GM21723 (cell line): ENCODE results near the gene ADRM1.

Experiments used
- ATAC-seq: cut with Tn5 transposase; IDR thresholded peaks from one replicate; pipeline ENCODE4 v1.9.1; 2021; ENCODE audit warnings: mild to moderate bottlenecking, moderate library complexity; ENCODE audit not compliant: unreplicated experiment

ADRM1 gene

DNA sequence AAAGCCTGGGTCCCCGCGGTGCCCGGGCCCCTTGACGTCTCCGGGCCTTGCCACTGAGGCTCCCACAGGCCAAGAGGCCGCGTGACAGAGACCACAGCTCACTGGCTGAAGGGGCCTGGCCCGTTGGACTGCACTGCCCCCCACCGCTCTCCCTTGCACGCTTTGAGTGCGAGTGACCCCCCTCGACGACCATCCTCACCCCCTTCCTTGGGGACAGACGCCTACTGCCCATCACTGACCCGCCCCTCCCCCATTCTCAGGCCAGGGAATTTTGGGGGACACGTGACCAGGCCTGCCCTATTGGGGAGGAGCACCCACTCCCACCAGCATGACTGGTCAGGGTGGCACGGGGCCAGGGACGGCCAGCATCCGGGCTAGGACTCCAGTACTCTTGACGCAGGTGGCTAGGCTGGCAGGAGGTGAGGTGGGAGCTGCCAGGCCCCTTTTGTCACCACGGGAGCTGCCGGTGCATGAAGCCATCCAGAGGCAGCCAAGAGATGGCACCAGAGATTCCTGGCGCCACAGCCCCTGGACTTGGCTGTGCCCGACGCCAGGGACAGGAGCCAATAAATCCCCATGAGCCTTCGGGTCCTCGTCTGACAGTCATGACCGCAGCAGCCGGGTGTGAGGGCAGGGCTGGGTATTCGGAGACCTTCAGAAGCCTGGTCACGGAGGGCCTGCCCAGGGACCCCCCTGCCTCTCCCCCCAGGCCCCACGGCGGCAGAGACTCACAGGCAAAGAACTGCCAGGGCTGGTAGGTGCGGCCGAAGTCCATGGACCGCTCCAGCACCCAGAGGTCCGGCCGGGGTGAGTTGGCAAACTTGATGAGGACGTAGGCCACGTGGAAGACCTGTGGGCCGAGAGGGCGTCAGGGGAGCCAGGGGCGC, 49.8 kb downstream of the ADRM1 start:
- ATAC-seq = no peak

DNA sequence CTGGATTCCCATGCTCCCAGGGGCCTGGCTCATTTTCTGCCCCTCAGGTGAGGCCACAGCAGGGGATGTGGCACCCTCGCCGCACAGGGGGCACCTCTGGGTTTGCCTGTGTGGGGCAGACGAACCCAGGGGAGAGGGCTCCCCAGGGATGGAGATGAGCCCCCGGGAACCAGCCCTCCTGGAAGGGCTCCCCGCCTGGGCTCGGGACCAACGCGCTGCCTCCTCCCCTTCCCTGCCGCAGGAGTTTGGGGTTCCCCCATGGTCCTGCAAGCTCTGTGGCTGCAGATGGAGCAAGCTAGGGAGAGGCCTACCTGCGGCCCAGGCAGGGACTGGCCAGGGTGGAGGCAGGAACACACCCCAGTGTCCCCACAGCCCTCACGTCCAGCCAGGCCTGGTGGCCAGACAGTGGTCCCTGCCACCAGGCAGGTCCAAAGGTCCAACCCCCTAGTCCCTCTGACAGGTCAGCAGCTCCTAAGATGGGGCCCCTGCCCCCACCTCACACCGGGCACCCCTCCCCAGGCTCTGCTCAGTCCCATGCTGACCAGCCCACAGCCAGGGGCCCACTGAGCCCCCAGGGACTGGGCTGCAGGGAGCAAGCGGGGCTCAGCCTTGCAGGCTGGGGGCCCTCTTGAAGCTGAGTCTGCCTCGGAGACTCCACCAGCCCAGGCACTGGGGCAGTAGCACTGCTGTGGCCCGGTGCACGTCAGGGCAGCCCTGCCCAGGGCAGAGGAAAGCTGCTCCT, 50.7 kb downstream of the ADRM1 start:
- no peak for ATAC-seq

DNA sequence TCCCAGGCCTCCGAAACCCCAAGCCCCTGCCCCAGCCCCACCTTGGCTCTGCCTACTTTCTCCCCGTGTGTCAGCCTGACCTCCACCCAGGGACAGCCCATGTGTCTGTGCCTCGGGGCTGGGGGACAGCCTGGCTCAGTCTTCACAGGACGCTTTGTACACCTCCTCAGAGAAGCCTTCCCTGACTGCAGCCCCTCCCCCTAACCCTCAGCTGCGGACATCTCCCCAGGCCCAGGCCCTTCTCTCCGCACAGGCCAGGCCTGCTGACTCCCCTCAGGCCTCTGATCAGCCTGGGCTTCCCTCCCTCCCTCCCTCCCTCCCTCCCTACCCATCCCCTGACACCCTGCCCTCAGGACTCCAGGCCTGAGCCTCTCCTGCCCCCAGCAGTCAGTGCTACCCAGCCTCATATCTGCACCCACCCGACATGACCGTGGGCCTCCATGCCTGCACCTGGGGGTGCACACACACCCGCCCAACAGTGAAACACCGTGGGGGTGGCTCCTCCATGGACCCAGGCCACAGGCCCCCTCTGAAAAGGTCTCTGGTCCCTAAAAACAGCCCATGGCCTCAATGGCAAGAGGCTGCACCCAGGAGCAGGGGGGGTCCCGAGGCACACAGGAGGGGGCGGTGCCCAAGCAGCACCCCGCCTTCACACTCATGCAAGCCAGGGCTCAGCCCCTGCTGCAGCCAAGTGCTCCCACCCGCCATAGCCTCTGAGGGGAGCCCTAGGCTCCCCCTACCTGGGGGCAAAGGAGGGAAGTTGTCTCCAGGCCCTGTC, 51.4 kb downstream of the ADRM1 start:
- ATAC-seq = no peak

DNA sequence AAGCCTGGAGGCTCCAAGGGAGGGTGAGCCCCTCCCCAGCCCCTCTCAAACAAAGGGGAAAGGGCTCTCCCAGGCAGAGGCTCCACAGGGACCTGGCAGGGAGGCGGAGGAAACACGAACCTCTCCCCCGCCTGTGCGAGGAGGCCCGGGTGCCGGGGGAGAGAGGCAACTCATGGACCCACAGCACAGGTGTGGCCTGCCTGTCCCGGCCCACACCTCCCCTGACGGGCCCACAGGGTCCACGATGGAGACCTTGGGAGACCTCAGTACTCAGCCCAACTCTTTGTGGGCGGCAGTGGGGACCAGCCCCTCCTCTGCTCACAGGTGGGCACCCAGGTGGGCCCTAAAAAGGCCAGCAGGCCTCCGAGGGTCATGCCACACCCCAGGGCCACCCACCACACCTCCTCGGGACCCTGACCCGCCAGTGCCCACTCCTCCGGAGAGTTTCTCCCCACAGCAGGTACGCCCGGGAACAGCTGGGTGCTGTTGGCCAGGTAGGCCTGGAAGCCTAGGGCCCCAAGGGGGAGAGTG, 52.1 kb downstream of the ADRM1 start:
- no peak for ATAC-seq

DNA sequence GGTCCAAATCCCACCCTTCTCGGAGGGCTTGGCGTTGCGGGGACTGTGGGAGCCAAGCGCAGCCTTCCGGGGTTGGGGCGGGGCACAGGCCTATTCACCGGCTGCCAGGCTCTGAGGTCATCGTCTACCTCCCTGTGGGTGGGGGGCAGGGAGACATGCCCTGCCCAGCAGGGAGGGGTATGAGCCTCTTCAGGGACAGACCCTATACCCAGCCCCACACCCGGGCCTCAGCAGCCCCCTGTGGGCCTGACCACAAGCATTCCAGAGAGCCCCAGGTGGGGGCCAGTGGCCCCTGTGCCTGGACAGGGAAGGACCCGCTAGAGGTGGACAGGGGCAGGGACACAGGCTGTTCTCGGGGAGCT, 52.7 kb downstream of the ADRM1 start:
- ATAC-seq = no peak

DNA sequence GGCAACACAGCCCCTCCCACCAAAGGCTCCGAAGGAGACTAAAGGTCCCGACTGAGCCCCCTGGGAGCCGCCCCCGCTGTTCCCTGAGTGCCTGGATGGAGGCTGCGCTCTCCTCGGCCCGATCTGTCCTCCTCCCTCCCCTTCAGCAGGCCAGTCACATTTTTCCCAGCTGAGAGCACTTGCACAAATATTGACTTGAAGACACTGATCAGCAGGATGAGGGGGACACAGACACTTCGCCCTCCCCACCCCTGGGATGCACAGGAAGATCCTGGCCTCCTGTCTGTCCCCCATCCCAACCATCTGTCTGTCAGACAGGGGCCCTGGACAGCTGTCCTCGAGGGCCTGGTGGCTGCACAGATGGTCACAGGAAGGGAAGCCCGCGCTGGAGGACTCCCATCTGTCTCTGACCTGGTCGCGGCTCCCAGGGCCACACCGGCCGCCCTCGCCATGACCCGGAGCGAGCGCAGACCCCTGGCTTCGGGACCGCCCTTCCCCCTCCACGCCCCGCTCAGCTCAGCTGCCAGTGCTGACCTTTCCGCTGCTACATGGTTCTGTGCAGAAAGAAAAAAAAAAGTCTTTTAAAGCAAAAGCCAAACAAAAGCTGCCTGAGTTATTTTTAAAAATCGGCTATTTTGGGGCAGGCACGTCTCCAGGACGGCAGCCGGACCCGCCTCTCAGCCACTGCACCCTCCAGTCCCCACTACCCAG, 53.2 kb downstream of the ADRM1 start:
- ATAC-seq = no peak

DNA sequence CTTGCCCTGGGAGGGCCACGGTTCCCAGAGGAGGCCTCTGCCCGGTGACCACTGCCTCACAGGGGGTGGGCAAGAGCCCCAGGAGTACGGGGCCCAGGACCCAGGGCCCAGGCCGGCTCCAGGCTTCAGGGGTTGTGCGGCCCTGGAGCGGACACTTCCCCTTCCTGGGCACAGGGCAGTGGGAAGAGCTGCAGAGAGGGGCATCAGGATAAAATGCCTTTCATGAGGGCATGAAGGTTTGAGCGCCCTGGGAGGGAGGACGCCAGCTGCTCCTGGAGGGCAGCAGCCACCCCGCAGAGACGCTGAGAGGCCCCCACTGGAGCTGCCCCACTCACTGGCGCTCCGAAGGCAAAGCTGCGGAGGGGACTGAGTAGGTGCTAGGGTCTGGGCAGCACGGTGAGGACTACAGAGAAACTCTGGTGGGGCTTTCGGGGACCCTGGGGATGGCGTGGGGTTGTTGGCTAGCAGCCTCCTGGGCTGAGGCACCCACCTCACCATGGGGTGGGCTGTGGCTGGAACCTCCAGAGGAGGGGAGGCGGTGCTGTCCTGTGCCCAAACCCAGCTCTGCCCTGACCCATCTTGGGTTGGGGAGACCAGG, 53.9 kb downstream of the ADRM1 start:
- ATAC-seq = no peak

DNA sequence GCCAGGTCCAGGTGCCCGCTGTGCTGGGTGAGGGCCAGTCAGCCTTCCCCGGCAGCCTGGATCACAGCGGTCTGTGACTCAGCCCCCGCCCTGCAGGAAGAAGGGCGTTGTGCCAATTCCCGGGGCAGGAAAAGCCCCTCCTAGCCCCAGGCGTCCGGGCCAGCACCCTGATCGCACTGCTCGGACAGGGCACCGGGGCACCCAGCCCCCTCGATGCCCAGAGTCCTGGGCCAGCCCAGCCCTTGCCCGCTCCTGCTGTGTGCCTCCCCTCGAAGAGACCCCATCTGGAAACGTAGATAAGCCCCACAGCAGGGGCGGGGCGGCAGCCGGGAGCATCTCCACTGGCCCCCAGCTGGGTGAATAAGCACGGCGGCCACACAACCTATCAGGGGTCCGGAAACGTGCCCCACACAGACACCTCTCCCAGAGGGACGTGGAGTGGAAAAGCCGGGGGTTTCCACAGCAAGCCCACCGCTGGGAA, 54.4 kb downstream of the ADRM1 start:
- ATAC-seq = no peak

DNA sequence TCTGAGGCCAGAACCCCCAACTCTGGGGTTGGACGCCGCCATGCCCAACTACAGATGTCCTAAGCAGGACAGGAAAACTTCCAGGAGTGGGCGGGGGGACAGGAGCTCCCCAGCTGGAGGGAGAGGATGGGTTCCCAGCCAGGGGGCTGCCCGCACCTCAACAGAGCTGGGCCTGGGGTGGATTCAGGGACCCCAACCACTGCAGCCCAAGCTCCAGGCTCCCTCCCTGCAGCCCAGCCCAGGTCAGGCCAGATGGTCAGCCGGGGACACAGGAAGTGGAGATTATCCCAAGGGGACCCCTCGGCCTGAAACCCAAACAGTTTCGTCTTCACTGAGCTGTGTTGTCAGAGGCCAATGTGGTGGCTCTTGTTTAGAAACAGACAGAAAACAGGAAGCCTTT, 54.9 kb downstream of the ADRM1 start:
- no peak for ATAC-seq
